SK-N-SH treated with all-trans-retinoic acid at 6 μM for 48 hours (cell line): Measurements from ENCODE around the gene FTCDNL1.

Experiments
- BACH2 ChIP-seq: fragments of 250-450 bp; sonication (Bioruptor Pico); IDR thresholded peaks from 2 replicates; pipeline ENCODE4 v1.9.0; 2021; ENCODE audit warnings: mild to moderate bottlenecking, borderline replicate concordance
- CREB5 ChIP-seq: fragments of 250-450 bp; sonication (Bioruptor Pico); IDR thresholded peaks from 2 replicates; pipeline ENCODE4 v1.5.1; 2020; ENCODE audit warnings: low read depth, mild to moderate bottlenecking, moderate library complexity
- ESRRG ChIP-seq: fragments of 250-450 bp; sonication (Bioruptor Pico); IDR thresholded peaks from 2 replicates; pipeline ENCODE4 v1.6.1; 2021; ENCODE audit warnings: mild to moderate bottlenecking
- PATZ1 ChIP-seq: fragments of 250-450 bp; sonication (Bioruptor Pico); IDR thresholded peaks from 2 replicates; pipeline ENCODE4 v1.8.0; 2020; ENCODE audit warnings: mild to moderate bottlenecking, moderate library complexity, borderline replicate concordance
- PPARA ChIP-seq: fragments of 250-450 bp; sonication (Bioruptor Pico); IDR thresholded peaks from 2 replicates; pipeline ENCODE4 v1.5.0; 2020; ENCODE audit warnings: mild to moderate bottlenecking, borderline replicate concordance
- RARB ChIP-seq: fragments of 250-450 bp; sonication (Bioruptor Pico); IDR thresholded peaks from 2 replicates; pipeline ENCODE4 v1.8.0; 2021; ENCODE audit warnings: mild to moderate bottlenecking, moderate library complexity
- SNAI2 ChIP-seq: fragments of 250-450 bp; sonication (Bioruptor Pico); IDR thresholded peaks from 2 replicates; pipeline ENCODE4 v1.5.0; 2020; ENCODE audit warnings: mild to moderate bottlenecking, moderate library complexity
- TSHZ2 ChIP-seq: fragments of 250-450 bp; sonication (Bioruptor Pico); IDR thresholded peaks from 2 replicates; pipeline ENCODE4 v1.5.0; 2020; ENCODE audit warnings: mild to moderate bottlenecking, moderate library complexity
- ZFP3 ChIP-seq: fragments of 250-450 bp; sonication (Bioruptor Pico); IDR thresholded peaks from 2 replicates; pipeline ENCODE4 v1.5.0; 2020; ENCODE audit warnings: mild to moderate bottlenecking, moderate library complexity
- ZFP30 ChIP-seq: fragments of 450-650 bp; formaldehyde crosslinking; IDR thresholded peaks from 2 replicates; pipeline ENCODE4 v1.5.0; 2022; ENCODE audit warnings: mild to moderate bottlenecking, moderate library complexity
- ZNF70 ChIP-seq: fragments of 450-650 bp; formaldehyde crosslinking; IDR thresholded peaks from 2 replicates; pipeline ENCODE4 v1.5.0; 2020; ENCODE audit warnings: mild to moderate bottlenecking, moderate library complexity

- TF ChIP-seq BACH2 (CRISPR knock-in tag), result no peak
- TF ChIP-seq RARB, result no peak
- TF ChIP-seq PPARA, result no peak
- TF ChIP-seq CREB5 (CRISPR knock-in tag), result no peak
- TF ChIP-seq TSHZ2, result no peak
- TF ChIP-seq ZFP30 (CRISPR knock-in tag), result no peak
- no peak for TF ChIP-seq ESRRG (CRISPR knock-in tag)
- TF ChIP-seq ZNF70 (CRISPR knock-in tag), result no peak
- no peak for TF ChIP-seq SNAI2 (CRISPR knock-in tag)
- TF ChIP-seq PATZ1 (CRISPR knock-in tag), result no peak
- TF ChIP-seq ZFP3 (CRISPR knock-in tag), result no peak
Measured at GRCh38 chr2:199810422-199811171, 40.4 kb downstream of the FTCDNL1 start.
